Fibroblast of pulmonary artery (primary cell): ENCODE results near the gene ZFPM1.

Source experiments
- DNase-seq: peaks from one replicate; pipeline ENCODE4 v3.0.0-alpha.2; 2010; ENCODE audit warnings: low read depth
- H3K4me3 ChIP-seq: replicated peaks from 2 replicates; pipeline ENCODE4 v1.5.1; 2011; ENCODE audit warnings: low read depth, mild to moderate bottlenecking, control low read depth, low read length, moderate library complexity
- TF ChIP-seq, protein P1 (sequence below): IDR thresholded peaks from 2 replicates; pipeline ENCODE4 v1.5.1; 2011; ENCODE audit warnings: mild to moderate bottlenecking, control low read depth, low read length, inconsistent platforms; ENCODE audit errors: missing control alignments

Gene ZFPM1

DNA sequence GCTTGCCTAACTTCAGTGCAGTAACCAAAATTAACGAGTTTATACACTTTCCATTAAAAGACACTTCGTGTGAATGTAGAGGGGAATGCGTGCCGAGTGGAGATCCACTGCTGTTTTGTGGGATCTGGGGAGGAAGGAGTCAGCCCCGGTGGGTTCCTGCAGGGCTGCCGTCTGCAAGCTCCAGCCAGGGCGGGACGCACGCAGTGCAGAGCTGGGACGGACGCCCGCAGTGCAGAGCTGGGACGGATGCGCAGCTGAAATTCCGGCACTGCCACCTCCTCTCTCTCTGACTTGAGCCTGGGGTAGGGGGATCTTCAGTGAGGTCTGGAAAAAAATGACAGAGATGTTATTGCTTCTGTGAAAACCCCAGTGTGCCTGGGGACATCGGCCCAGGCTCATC lies 100.7 kb downstream of the ZFPM1 start:
- H3K4me3 ChIP-seq, result no peak overlapping the region
- TF ChIP-seq, protein P1, sequence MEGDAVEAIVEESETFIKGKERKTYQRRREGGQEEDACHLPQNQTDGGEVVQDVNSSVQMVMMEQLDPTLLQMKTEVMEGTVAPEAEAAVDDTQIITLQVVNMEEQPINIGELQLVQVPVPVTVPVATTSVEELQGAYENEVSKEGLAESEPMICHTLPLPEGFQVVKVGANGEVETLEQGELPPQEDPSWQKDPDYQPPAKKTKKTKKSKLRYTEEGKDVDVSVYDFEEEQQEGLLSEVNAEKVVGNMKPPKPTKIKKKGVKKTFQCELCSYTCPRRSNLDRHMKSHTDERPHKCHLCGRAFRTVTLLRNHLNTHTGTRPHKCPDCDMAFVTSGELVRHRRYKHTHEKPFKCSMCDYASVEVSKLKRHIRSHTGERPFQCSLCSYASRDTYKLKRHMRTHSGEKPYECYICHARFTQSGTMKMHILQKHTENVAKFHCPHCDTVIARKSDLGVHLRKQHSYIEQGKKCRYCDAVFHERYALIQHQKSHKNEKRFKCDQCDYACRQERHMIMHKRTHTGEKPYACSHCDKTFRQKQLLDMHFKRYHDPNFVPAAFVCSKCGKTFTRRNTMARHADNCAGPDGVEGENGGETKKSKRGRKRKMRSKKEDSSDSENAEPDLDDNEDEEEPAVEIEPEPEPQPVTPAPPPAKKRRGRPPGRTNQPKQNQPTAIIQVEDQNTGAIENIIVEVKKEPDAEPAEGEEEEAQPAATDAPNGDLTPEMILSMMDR, result no peak

DNA sequence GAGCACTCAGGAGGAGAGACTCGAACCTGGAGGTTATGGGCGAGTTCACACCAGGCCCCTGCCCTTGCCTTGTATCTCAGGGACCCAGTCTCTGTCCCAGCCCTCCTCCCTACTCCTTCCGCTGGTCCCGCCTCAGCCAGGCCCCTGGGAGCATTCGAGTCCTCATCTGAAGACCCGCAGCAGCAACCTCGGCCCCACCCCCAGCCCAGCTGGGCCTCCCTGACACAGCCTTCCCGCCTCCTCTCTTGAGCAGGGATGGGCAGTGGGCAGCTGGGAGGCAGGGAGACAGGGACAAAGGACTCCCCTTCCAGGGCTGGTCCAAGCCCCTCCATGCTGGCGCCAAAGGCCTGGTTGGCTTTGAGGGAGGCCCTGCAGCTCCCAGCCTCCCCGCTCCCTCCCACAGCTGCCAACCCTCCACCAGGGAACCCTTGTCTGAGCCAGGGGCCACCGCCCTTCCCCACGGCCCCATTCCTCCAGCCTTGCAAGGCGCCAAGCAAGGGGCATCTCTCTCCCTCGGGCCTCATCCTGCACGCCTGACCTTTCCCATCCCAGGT lies 101.7 kb downstream of the ZFPM1 start:
- DNase-seq, result no peak
- TF ChIP-seq, protein P1, result no peak
- no peak overlapping the region for H3K4me3 ChIP-seq

More for the DNA sequence above, 100.7 kb downstream of the ZFPM1 start:
- DNase-seq, result no peak

DNA sequence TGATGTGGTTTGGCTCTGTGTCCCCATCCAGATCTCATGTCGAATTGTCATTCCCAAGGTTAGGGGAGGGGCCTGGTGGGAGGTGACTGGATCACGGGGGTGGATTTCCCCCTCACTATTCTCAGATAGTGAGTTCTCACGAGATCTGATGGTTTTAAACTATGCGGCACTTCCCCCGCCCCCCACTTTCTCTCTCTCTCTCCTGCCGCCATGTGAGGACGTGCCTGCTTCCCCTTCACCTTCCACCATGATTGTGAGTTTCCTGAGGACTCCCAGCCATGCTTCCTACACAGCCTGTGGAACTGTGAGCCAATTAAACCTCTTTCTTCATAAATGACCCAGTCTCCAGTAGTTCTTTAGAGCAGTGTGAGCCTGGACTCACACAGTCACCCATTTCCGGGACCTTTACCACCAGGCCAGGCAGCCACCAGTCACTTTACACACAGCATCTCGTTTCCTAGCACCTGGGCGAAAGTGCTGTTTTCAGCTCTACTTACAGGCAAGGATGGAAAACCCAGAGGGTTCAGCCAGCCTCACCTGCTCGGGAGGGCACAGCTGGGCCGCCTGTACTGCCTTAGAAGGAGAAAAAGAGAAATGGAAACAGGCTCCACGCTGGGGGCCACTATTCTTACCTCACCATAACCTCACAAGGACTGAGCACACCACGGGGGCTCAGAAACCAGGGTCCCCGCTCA lies 103.4 kb downstream of the ZFPM1 start:
- DNase-seq, result no peak
- no peak overlapping the region for H3K4me3 ChIP-seq
- TF ChIP-seq, protein P1, result no peak

DNA sequence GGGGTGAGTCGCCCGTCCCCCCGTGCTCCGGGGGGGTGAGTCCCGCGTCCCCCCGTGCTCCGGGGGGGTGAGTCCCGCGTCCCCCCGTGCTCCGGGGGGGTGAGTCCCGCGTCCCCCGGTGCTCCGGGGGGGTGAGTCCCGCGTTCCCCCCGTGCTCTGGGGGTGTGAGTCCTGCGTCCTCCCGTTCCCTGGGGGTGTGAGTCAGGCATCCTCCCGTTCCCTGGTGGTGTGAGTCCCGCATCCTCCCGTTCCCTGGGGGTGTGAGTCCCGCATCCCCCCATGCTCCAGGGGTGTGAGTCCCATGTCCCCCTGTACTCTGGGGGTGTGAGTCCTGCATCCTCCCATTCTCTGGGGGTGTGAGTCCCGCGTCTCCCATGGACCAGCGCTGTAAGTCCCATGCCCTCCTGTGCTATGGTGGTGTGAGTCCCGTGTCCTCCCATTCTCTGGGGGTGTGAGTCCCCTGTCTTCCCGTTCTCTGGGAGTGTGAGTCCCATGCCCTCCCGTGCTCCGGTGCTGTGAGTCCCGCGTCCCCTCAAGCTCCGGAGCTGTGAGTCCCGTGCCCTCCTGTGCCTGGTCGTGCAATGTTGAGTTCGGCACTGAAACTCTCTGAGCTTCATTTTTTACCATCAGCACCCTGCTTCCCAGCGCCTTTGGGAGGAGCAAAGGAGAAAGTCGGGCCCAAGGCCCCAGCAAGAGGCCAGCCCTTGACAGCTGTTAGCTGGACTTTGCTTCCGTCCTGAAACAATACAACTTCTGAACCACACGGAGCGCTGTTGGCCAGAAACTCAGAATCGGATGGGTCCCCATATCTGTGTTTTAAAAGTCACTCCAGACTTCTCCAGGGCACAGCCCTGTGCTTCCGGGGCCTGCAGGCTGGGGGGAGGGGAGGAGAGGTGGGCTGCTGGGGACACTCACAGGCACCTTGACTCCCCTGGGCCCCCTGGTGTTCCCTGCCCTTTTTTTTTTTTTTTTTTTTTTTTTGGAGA lies 105.7 kb downstream of the ZFPM1 start:
- peak; percentile 86 for DNase-seq
- H3K4me3 ChIP-seq, result no peak overlapping the region
- TF ChIP-seq, protein P1, result peak; percentile 61

DNA sequence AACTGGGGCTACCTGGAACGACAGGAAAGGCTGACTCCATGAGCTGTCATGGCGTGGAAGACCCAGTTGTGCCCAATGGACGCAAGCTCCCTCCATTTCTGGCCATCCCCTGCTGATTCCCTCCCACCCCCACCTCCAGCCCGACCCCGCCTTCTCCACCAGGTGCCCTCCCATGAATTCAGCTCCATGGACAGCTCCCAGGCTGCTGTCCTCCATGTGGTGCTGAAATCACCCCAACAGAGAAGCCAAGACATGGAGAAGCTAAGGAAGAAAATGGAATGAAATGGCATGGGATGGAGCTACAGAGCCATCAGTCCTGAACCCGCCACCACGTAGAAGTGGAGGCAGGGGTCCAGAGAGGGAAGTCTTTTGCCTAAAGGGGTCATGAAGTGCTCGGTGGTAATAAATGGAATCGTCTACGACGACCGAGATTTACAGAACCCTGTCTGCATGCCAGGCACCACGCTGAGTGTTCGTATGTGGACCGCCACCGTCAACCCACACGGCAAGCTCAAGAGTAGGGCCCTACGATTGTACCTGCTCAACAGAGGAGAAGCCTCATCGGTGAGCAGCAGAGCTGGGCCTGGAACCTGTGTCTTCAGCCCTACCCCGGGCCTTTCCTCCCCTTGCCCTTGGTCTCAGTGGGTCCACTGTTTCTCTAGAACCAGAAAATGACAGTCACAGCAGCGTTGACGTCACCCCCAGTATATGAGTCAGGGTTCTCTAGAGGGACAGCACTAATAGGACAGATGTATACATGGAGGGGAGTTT lies 107.8 kb downstream of the ZFPM1 start:
- DNase-seq, result peak; percentile 30
- no peak overlapping the region for H3K4me3 ChIP-seq
- TF ChIP-seq, protein P1, result no peak
